HFF-Myc (cell line): Measurements from ENCODE around the gene PRSS57.

Experiments
- DNase-seq: peaks from one replicate; pipeline ENCODE4 v3.0.0-alpha.2; 2011; ENCODE audit warnings: low read depth; ENCODE audit errors: extremely low read depth
- H3K4me3 ChIP-seq: replicated peaks from 2 replicates; pipeline ENCODE4 v1.5.1; 2011; ENCODE audit warnings: low read depth, mild to moderate bottlenecking, control low read depth, low read length
- CTCF ChIP-seq: IDR thresholded peaks from 2 replicates; pipeline ENCODE4 v1.5.1; 2012; ENCODE audit warnings: mild to moderate bottlenecking, low read depth, low read length, control low read depth; ENCODE audit errors: missing control alignments

Gene PRSS57

DNA sequence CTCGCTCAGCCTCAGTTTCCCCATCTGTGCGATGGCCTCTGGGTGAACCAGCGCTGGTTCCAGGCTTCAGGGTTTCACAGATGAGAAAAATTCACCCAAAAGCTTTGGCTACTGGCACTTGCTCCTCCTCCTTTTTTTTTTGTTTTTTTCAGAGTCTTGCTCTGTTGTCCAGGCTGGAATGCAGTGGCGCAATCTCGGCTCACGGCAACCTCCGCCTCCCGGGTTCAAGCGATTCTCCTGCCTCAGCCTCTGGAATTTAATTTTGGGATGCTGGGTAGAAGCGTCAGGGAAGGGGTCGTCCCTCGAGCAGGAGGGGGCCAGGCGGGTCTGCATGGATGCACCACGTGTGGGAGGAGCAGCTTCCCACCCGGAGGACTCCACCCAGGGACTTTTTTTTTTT is 7.0 kb downstream of the PRSS57 start:
- no peak for TF ChIP-seq CTCF
- DNase-seq: no peak
- H3K4me3 ChIP-seq: no peak overlapping the region

GRCh38 chr19:687569-688166 is 7.6 kb downstream of the PRSS57 start:
- DNase-seq: no peak
- TF ChIP-seq CTCF: no peak
- H3K4me3 ChIP-seq: no peak overlapping the region

DNA sequence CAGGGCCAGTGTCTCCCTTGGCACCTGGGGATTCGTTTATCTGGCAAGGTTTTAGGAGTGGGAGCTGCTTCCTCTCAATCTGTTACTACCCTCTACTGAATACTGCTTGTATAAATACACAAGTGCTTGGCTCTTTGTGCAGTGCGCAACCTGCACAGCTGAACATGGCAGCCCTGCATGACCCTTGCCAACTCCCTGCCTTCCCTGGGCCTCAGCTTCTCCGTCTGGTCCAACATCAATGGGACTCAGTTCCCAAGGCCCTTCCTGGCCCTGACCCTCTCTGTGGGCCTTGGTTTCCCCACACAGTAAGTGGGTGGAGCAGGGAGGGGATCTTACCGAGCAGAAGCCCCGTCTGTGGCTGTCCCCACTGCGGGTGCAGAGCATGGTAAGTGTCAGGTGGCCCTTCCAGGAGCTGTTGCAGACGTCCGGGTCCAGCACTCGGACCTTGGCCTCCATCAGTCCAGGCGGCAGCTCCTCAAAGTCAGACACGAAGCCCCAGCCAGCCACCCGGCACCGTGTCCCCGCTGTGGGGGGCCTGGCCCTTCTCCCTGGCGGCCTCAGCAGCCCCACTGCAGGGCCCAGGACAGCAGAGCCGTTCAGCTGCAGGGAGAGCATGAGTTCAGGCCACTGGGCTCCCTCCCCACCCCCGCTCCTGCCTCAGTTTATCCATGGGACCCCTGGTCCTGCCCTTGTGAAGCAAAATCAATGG is 8.5 kb downstream of the PRSS57 start:
- DNase-seq: no peak
- H3K4me3 ChIP-seq: no peak overlapping the region
- TF ChIP-seq CTCF: no peak

- no peak for DNase-seq
- TF ChIP-seq CTCF: no peak
- H3K4me3 ChIP-seq: no peak overlapping the region
Observed at GRCh38 chr19:685454-685931, 9.8 kb downstream of the PRSS57 start.

- no peak for TF ChIP-seq CTCF
- no peak for DNase-seq
- no peak overlapping the region for H3K4me3 ChIP-seq
Observed at GRCh38 chr19:682678-683320, 12.5 kb downstream of the PRSS57 start.

DNA sequence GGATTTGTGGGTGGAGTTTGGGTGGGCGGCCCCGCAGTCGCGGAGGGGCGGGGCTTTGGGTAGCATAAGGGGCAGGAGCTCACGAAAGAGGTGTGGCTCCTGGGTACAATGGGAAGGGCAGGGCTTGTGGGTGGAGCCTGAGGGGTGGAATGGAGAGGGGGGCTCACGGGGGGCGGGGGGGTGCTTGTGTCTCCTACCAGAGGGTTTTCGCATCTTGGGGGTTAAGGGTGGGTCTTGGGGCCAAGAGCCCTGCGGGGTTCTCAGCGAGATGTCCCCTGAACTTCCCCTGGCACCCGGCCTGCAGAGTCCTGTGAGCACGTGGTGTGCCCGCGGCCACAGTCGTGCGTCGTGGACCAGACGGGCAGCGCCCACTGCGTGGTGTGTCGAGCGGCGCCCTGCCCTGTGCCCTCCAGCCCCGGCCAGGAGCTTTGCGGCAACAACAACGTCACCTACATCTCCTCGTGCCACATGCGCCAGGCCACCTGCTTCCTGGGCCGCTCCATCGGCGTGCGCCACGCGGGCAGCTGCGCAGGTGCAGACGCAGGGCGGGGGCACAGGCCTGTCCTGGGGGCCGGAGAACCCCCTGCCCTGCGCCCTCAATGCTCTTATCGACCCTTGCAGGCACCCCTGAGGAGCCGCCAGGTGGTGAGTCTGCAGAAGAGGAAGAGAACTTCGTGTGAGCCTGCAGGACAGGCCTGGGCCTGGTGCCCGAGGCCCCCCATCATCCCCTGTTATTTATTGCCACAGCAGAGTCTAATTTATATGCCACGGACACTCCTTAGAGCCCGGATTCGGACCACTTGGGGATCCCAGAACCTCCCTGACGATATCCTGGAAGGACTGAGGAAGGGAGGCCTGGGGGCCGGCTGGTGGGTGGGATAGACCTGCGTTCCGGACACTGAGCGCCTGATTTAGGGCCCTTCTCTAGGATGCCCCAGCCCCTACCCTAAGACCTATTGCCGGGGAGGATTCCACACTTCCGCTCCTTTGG is 13.9 kb downstream of the PRSS57 start:
- H3K4me3 ChIP-seq: peak overlapping the region; percentile 42
- TF ChIP-seq CTCF: no peak
- DNase-seq: no peak
